PC-9 (cell line): ENCODE data around the gene CDC42BPB.

Experiments used
- CTCF ChIP-seq: fragments of 200-600 bp; sonication (generic); conservative IDR thresholded peaks from 2 replicates; pipeline ENCODE4 v1.6.1; 2017; ENCODE audit warnings: mixed run types, antibody characterized with exemption, mild to moderate bottlenecking, moderate library complexity
- EZH2 ChIP-seq: fragments of 200-600 bp; sonication (generic); IDR thresholded peaks from 2 replicates; pipeline ENCODE4 v1.8.0; 2017; ENCODE audit warnings: antibody characterized with exemption, low read depth

- TF ChIP-seq CTCF (no peak), EZH2 (no peak)
Observed at GRCh38 chr14:102951034-102951433, 106.3 kb downstream of the CDC42BPB start.
